Middle frontal gyrus (tissue), 1 donor: ENCODE results near the gene AZU1.
"Not testable (repeated sequence)": the region's sequence is repeated elsewhere in the genome, so short reads cannot be mapped to it uniquely, and the experiment has no call there.

Experiments used
- DNase-seq: peaks from one replicate; pipeline ENCODE4 v3.0.0-alpha.2; 2015; ENCODE audit warnings: low spot score; ENCODE audit errors: extremely low spot score

Gene AZU1

GRCh38 chr19:871446-872265 lies 44.0 kb downstream of the AZU1 start:
- DNase-seq = no peak

DNA sequence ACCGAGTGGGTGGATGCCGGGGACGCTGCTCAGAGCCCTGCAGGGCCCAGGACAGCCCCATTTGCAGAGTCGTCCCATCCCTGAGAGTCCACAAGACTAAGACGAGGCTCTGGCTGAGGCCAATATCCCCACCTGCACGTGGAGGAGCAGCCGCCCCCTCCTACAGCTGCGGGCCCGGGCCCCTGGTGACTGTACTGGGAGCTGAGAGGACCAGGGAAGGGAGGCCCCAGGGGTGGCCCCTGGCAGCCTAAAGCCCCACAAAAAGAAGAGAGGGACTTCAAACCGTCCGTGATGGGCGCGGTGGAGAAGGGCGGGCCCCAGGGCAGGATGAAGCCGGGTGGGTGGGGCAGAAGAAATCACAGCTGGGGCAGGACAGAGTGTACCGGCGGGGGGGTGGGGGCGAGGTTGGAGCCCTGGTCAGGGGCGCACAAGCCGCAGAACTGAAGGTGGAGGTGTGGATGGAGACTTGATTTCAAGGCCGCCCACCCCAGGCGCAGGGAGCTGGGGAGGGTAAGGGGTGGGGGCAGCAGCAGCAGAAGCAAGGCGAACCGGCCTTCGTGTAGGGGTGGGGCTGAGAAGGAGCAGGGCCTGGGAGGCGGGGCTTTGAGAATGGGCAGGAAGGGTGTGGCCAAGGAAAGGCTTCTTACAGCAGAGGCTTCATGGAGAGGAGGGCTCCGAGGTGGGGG lies 44.8 kb downstream of the AZU1 start:
- DNase-seq = no peak

GRCh38 chr19:873084-873483 lies 45.4 kb downstream of the AZU1 start:
- no peak for DNase-seq

DNA sequence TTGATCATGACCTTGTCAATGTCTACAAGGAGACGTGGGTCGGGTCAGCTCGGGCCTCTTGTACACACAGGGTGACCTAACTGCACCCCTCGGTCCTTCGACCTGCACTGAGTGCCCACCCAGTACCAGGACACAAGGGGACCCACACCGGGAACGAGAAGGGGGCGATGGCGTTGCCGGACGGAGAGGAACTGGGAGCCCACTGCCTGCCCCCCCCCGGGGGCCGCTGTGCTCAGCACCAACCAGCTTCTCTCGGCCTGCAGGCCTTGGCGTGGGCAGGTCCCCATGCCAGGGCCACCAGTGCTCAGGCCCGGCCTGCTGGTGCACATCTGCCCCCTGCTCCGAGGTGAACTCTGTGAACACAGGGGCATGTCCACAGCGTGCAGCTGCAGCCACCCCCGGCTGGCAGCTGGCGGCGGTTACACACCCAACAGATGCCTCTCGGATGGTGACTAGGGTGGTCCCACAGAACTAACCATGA lies 46.0 kb downstream of the AZU1 start:
- no peak for DNase-seq

DNA sequence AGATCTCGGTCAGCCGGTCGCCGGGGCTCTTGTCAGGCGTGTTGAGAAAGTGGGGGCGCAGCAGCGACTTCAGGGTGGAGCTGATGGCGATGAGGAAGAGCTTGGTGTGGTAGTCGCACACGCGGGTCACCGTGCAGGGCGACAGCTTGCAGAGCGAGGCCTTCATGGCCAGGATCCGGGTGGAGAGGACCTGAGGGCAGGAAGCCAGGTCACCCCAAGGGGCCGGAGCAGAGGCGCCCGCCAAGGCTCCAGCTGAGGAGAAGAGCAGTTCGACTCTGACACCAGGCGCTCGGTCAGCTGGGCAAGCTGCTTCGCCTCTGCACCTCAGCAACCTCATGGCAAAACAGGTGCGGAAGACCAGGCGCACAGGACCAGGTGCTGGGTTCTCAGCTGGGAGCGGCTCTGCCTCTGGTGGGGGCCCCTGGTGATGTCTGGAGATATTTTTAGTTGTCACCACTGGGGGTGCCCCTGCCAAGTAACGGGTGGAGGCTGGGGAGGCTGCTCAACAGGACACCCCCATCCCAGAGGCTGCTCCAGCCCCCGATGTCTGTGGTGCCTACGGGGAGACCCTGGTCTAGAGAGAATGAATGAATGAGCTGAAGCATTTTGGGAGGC lies 47.7 kb downstream of the AZU1 start:
- DNase-seq = no peak

DNA sequence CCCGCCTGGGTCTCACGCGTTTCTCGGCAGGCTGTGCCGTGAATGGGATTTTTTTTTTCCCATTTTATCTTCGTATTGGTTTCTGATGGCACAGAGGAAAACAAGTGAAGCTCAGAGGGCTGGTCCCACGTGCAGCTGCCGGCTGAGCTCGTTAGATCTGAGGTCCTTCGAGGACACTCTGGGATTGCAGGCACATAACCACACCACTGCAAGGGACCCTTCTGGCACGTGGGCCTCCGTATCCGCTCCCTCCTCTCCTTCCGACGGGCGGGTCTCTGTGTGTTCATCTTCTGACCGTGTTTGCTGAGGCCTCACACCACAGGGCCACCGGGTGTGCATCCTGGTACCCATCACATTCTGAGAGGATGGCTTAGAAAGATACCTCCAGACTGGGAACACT lies 48.5 kb downstream of the AZU1 start:
- no peak for DNase-seq

DNA sequence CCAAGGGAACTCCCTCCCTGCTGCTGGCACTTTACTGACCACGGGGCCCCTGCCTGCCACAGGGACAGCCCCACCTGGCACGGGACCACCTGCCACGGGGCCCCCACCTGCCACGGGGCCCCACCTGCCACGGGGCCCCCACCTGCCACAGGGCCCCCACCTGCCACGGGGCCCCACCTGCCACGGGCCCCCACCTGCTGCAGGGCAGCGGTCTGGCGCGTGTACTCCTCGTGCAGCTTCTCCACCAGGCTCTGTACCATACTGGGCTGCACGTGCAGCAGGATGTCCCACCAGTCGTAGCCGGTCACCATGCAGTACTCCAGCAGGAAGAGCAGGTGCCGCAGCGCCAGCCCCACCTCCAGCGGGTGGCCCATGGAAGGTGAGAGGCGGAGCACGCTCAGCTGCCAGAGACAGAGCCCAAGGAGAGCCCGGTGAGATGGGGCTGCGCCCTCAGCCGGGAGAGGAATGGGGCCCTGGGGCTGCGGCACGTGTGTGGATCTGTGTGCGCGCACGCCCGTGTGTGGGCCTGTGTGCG lies 49.2 kb downstream of the AZU1 start:
- no peak for DNase-seq

GRCh38 chr19:877992-878660 lies 50.5 kb downstream of the AZU1 start:
- DNase-seq = not testable (repeated sequence)

DNA sequence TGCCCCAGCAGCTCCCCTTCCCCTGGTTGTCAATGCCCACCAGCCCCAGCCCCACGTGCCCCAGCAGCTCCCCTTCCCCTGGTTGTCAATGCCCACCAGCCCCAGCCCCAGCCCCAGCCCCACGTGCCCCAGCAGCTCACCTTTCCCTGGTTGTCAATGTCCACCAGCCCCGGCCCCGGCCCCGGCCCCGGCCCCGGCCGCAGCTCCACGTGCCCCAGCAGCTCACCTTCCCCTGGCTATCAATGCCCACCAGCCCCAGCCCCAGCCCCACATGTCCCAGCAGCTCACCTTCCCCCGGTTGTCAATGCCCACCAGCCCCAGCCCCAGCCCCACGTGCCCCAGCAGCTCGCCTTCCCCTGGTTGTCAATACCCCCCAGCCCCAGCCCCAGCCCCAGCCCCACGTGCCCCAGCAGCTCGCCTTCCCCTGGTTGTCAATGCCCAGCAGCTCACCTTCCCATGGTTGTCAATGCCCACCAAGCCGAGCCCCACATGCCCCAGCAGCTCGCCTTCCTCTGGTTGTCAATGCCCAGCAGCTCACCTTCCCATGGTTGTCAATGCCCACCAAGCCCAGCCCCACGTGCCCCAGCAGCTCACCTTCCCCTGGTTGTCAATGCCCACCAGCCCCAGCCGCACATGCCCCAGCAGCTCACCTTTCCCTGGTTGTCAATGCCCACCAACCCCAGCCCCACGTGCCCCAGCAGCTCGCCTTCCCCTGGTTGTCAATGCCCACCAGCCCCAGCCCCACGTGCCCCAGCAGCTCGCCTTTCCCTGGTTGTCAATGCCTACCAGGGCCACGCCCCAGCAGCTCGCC lies 51.3 kb downstream of the AZU1 start:
- not testable (repeated sequence) for DNase-seq

- no peak for DNase-seq
Observed at GRCh38 chr19:879711-880438, 52.2 kb downstream of the AZU1 start.
